ENCODE measurements around the gene PLXDC1.
"Not testable (repeated sequence)": the region's sequence is repeated elsewhere in the genome, so short reads cannot be mapped to it uniquely, and the experiment has no call there.

The PLXDC1 gene

GRCh38 chr17:39057701-39058206 is 93.7 kb downstream of the PLXDC1 start:
- no peak for DNase-seq

DNA sequence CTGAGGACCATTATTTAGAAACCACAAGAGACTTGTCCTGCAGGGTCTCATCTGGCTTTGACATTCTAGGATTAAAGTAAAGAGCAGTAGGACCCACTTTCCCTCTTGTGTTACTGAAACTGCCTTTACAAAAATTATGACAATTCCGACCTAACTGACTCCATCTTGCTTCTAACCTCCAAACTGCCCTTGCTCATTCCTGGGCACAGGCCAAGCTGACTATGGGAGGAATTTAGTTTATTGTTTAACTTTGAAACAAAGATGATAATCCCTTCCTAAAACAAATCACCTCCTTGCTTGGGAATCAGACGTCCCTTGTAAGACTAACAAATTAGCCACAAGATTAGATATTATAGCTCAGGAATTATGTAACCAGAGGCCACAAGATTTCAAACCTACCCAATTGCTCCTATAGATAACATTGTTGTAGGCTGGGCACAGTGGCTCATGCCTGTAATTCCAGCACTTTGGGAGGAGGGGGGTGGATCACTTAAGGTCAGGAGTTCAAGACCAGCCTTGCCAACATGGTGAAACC is 97.3 kb downstream of the PLXDC1 start:
- no peak for DNase-seq

GRCh38 chr17:39052423-39052822 is 99.0 kb downstream of the PLXDC1 start:
- DNase-seq = not testable (repeated sequence)

- no peak for DNase-seq
Measured at GRCh38 chr17:39051001-39051585, 100.3 kb downstream of the PLXDC1 start.

DNA sequence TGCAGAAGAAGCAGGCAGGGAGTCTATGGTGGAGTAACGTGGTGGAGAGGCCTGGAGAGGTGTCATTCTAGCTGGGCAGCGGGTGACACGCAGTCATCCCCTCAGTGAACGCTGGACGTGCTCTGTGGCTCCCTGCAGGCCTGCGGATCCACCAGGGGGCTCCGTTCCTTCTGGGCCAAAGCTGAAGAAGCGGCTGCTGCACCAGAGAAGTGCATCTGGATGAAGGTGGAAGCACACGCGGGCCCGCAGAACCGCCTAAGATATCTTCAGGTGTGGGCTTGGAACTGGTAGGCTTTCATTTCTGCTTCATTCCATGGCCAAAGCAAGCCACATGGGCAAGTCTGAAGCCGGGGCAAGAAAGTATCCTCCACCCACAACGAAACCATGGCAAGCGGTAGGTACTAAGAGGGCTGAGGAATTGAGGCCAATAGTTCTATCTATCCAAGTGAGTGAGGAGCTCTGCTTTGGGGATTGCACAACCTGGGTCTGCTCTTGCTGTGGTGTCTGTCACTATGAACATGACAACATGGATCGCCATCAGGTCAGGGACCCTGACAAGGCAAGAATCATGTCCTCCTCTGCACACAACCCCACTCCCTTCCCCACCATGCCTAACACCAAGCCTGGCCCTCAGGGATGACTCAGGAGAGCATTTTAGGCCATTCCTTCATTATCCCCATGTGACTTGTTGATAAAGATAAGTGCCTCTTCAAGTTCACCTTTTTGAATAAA is 105.3 kb downstream of the PLXDC1 start:
- no peak for DNase-seq

DNA sequence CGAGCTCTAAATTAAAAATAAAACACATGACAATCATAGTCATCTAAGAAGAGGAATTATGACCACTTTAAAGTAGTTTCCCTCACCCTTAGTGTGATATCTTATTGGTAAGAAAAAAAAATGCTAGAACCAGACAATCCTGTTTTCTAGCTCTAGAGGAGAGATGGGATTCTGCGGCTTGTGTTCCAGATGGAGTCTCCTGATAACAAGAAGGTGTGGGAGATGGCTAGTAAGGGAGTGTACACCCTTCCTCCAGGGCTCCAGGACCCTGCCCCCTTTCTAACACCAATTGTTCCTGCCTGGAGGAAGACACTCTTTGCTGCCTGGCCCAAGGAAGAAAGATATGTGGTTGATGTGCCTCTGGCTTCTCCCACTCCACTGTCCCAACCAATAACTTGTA is 115.4 kb downstream of the PLXDC1 start:
- DNase-seq = no peak

DNA sequence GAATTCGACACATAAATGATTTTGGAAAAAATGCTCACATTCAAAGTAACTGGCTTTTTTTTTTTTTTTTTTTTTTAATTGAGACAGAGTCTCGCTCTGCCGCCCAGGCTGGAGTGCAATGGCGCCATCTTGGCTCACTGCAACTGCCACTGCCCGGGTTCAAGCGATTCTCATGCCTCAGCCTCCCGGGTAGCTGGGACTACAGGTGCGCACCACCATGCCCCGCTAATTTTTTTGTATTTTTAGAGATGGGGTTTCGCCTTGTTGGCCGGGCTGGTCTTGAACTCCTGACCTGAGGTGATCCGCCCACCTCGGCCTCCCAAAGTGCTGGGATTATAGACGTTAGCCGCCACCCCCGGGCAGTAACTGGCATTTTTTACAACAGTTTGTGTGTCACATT is 115.9 kb downstream of the PLXDC1 start:
- not testable (repeated sequence) for DNase-seq

DNA sequence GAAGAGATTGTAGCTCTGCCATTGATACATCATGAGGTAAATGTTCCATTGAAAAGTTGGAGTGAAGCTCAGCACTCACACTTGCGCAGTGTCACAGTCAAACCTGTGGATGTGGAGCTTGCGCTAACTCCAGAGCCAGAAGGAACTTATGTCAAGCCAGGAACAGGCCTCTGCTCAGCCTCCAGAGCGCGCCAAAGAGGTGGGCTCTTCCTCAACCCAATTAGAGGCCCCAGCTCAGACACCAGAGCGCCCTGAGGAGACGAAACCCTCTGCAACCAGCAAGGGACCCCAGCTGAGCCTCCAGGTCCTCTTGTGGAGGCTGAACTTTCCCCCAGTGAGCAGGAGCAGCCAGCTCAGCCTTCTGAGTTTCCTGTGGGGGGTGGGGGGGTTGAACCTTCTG is 122.7 kb downstream of the PLXDC1 start:
- DNase-seq = no peak

- DNase-seq = no peak
Measured at GRCh38 chr17:39027455-39028035, 123.9 kb downstream of the PLXDC1 start.

DNA sequence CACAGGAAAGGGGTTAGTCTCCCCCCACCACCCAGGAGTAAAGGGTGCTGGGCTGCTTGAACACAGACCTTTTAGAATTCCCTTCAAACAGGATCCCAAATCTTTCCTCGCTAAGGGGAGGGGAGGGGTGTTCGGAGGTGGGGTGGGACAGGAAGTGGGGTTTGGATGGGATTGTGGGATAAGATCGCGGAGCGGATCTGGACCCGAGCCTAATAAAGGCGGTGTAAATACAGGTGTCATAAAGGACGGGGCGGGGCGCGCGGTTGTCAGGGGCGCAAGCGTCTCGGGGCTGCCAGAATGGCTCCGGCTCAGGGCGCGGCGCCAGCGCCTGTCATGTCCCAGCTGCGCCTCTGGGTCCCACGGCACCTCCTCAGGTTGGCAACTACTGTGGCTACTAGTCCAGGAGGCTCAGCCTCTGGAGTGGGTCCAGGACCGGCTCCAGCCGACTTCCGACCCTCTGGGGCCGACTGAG is 124.4 kb downstream of the PLXDC1 start:
- DNase-seq = peak; percentile 36

DNA sequence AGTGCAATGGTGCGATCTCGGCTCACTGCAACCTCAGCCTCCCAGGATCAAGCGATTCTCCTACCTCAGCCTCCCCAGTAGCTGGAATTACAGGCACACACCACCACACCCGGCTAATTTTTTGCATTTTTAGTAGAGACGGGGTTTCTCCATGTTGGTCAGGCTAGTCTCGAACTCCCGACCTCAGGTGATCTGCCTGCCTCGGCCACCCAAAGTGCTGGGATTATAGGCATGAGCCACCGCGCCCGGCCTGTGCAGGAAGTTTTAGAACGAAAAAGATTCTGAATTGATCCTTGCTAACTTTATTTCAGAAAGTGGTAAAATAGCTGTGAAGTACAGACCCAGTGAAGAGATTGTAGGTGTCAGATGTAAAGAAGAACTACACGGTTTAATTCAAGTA is 125.1 kb downstream of the PLXDC1 start:
- not testable (repeated sequence) for DNase-seq

- DNase-seq = no peak
Measured at GRCh38 chr17:39022924-39023323, 128.5 kb downstream of the PLXDC1 start.

DNA sequence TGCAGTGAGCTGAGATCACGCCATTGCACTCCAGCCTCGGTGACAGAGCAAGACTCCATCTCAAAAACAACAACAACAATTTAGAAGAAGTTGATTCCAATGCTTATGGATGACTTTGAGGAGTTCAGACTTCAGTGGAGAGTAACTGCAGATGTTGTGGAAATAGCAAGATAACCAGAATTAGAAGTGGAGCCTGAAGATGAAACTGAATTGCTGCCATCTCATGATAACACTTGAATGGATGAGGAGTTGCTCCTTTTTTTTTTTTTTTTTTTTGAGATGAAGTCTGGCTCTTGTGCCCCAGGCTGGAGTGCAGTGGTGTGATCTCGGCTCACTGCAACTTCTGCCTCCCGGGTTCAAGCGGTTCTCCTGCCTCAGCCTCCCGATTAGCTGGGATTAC is 131.4 kb downstream of the PLXDC1 start:
- DNase-seq = not testable (repeated sequence)

- no peak for DNase-seq
Measured at GRCh38 chr17:39018267-39019134, 132.9 kb downstream of the PLXDC1 start.

GRCh38 chr17:39016193-39017153 is 135.0 kb downstream of the PLXDC1 start:
- DNase-seq = no peak

GRCh38 chr17:39015546-39015935 is 135.9 kb downstream of the PLXDC1 start:
- no peak for DNase-seq

- DNase-seq = no peak
Measured at GRCh38 chr17:39014795-39015545, 136.5 kb downstream of the PLXDC1 start.

DNA sequence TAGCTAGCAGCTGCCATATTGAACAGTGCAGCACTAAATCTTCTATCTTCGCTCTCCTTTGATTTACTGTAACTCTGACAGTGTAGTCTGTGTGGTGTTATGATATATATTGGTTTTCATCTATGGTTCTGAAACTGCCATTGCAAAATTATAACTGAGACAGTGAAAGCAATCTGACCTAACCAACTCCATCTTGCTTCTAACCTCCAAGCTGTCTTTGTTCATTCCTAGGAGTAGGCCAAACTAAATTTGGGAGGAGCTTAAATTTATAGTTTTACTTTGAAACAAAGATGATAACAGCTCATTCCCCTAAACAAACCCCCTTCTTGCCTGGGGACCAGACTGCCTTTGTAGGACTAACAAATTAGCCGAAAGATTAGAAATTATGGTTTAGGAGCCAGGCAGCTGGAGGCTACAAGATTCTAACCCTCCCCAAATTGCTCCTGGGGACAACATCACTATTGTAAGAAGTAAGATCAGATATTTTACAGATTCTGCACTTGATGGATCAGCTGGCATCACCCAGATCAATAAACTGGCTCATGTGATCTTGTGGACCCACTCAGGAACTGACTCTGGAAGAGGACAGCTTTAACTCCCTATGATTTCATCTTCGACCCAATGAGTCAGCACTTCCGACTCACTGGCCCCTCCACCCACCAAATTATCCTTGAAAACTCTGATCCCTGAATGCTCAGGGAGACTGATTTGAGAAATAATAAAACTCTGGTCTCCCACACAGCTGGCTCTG is 137.2 kb downstream of the PLXDC1 start:
- DNase-seq = no peak

Data from activated T-cell treated with anti-CD3 and anti-CD28 coated beads, Interleukin-2, amount 50 U/mL, for 1 hour (primary cell).